Measurements from ENCODE around the gene SLIT1.

SLIT1 gene

GRCh38 chr10:97185326-97186058 lies at the start of gene SLIT1:
SLIT1 (minus strand) TSS chr10:97185959; CDS start chr10:97185674, 285 bp downstream.
- DNase-seq: no peak

- no peak for DNase-seq
Measured at GRCh38 chr10:97235353-97235752, 49.6 kb upstream of the SLIT1 start.

GRCh38 chr10:97234400-97234799 lies 48.6 kb upstream of the SLIT1 start:
- DNase-seq: no peak

- no peak for DNase-seq
Measured at GRCh38 chr10:97230146-97230545, 44.4 kb upstream of the SLIT1 start.

- no peak for DNase-seq
Measured at GRCh38 chr10:97229322-97230015, 43.7 kb upstream of the SLIT1 start.

GRCh38 chr10:97228775-97229157 lies 43.0 kb upstream of the SLIT1 start:
- DNase-seq: no peak

GRCh38 chr10:97228130-97228774 lies 42.5 kb upstream of the SLIT1 start:
- no peak for DNase-seq

GRCh38 chr10:97226398-97226797 lies 40.6 kb upstream of the SLIT1 start:
- no peak for DNase-seq

- no peak for DNase-seq
Measured at GRCh38 chr10:97224483-97225435, 39.0 kb upstream of the SLIT1 start.

- DNase-seq: no peak
Measured at GRCh38 chr10:97222326-97222961, 36.7 kb upstream of the SLIT1 start.

GRCh38 chr10:97220355-97220754 lies 34.6 kb upstream of the SLIT1 start:
- no peak for DNase-seq

GRCh38 chr10:97217299-97217698 lies 31.5 kb upstream of the SLIT1 start:
- no peak for DNase-seq

GRCh38 chr10:97215619-97216260 lies 30.0 kb upstream of the SLIT1 start:
- DNase-seq: no peak

GRCh38 chr10:97213431-97213830 lies 27.7 kb upstream of the SLIT1 start:
- no peak for DNase-seq

GRCh38 chr10:97211229-97211628 lies 25.5 kb upstream of the SLIT1 start:
- DNase-seq: no peak

GRCh38 chr10:97210543-97210960 lies 24.8 kb upstream of the SLIT1 start:
- peak; percentile 77 for DNase-seq

GRCh38 chr10:97207756-97208346 lies 22.1 kb upstream of the SLIT1 start:
- no peak for DNase-seq

GRCh38 chr10:97207131-97207530 lies 21.4 kb upstream of the SLIT1 start:
- no peak for DNase-seq

- no peak for DNase-seq
Measured at GRCh38 chr10:97204826-97205679, 19.3 kb upstream of the SLIT1 start.

GRCh38 chr10:97203220-97203619 lies 17.5 kb upstream of the SLIT1 start:
- DNase-seq: no peak

Measured in stimulated activated CD4-positive, alpha-beta T cell treated with anti-CD3 and anti-CD28 coated beads, Interleukin-4, amount 100 ng/mL, for 24 hours (primary cell).